GM18873 (cell line): ENCODE results near the gene KICS2.
"Not testable (repeated sequence)": the region's sequence is repeated elsewhere in the genome, so short reads cannot be mapped to it uniquely, and the experiment has no call there.

Source experiments
- ATAC-seq: cut with Tn5 transposase; IDR thresholded peaks from one replicate; pipeline ENCODE4 v1.9.1; 2021; ENCODE audit warnings: mild to moderate bottlenecking, moderate library complexity, moderate number of reproducible peaks; ENCODE audit not compliant: unreplicated experiment, low FRiP score

Gene KICS2

GRCh38 chr12:64218597-64218996 is 3.5 kb downstream of the KICS2 start:
- ATAC-seq: no peak

DNA sequence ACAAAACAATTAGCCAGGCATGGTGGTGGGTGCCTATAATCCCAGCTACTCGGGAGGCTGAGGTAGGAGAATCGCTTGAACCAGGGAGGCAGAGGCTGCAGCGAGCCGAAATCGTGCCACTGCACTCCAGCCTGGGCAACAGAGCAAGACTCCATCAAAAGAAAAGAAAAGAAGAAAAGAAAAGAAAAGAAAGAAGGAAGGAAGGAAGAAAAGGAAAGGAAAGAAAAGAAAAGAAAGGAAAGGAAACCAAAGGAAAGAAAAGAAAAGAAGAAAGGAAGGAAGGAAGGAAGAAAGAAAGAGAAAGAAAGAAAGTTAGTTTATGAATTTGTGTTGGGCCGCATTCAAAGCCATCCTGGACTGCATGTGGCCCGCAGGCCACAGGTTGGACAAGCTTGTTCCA is 4.5 kb downstream of the KICS2 start:
- not testable (repeated sequence) for ATAC-seq

- ATAC-seq: no peak
Observed at GRCh38 chr12:64216239-64216638, 5.9 kb downstream of the KICS2 start.

DNA sequence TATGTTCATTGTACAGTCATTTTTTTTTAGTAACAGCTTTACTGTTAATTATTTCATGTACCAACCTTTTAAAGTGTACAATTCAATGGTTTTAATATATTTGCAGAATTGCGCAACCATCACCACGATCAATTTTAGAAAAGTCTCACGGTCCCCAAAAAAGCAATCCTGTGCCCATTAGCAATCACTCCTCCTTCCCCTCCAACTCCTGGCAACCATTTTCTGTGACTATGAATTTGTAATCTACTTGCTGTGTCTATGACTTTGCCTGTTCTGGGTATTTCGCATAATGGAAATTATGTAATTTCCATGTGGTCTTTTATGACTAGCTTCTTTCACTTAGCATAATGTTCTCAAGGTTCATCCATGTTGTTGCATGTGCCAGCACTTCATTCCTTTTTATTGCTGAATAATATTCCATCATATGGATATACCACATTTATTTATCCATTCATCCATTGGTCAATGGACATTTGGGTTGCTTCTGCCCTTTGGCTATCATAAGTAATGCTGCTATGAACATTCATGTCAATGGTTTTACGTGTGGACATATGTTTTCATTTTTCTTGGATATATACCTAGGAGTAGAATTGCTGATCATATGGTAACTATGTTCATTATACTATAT is 9.9 kb downstream of the KICS2 start:
- ATAC-seq: no peak

- ATAC-seq: no peak
Observed at GRCh38 chr12:64207453-64207852, 14.6 kb downstream of the KICS2 start.

DNA sequence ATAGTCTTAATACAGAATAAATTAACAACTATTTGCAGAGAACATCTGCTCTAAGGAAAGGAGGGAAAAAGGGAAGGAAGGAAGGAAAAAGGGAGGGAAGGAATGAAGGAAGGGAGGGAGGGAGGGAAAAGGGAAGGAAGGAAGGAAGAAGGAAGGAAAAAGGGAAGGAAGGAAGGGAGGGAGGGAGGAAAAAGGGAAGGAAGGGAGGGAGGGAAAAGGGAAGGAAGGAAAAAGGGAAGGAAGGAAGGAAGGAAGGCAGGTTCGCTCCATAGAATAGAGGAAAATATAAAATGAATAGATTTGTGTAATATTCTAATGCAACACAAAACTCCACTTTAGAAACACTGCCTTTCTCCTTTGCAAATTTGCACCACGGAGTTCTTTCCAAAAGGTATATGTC is 16.6 kb downstream of the KICS2 start:
- no peak for ATAC-seq

GRCh38 chr12:64203775-64204174 is 18.3 kb downstream of the KICS2 start:
- no peak for ATAC-seq

- no peak for ATAC-seq
Observed at GRCh38 chr12:64203036-64203435, 19.1 kb downstream of the KICS2 start.

DNA sequence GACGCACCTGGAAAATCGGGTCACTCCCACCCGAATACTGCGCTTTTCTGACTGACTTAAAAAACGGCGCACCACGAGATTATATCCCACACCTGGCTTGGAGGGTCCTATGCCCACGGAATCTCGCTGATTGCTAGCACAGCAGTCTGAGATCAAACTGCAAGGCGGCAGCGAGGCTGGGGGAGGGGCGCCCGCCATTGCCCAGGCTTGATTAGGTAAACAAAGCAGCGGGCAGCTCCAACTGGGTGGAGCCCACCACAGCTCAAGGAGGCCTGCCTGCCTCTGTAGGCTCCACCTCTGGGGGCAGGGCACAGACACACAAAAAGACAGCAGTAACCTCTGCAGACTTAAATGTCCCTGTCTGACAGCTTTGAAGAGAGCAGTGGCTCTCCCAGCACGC is 26.3 kb downstream of the KICS2 start:
- not testable (repeated sequence) for ATAC-seq

- no peak for ATAC-seq
Observed at GRCh38 chr12:64194333-64195149, 27.6 kb downstream of the KICS2 start.

DNA sequence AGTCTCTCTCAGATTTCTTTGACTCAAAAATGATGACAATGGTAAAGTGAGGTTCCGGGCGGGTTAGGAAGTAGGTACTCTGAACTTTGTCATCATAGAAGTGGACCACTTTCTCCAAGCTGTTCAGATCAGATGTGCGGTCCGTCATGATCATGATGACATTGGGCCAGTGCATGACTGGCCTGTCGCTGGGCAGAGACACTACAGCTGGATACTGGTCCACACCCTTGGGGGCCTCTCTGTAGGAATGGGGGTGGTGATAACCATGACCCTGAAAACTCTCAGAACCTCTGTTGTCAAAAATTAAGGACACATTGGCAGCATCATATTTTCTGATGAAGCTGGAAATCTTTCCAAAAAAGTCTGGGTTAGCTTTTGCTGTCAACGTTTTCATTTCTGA is 28.2 kb downstream of the KICS2 start:
- ATAC-seq: no peak

- peak; percentile 92 for ATAC-seq
Observed at GRCh38 chr12:64192644-64193444, 29.3 kb downstream of the KICS2 start.

DNA sequence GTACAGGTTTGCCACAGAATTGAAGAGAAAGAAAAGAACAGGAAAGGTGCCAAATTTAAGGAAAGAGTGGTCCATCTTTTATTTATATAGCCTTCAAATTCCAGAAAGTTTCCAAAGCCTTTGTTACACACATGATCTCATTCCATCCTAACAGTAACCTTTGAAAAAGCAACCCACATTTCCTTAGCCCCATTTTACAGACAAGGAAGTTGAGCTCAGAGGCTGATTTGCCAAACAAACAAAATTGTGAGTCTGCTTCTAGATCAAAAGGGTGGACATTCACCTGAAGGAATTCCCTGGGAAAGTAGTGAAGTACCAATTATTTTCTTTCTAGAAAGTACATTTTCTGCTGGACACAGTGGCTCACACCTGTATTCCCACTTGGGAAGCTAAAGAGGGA is 32.0 kb downstream of the KICS2 start:
- no peak for ATAC-seq

DNA sequence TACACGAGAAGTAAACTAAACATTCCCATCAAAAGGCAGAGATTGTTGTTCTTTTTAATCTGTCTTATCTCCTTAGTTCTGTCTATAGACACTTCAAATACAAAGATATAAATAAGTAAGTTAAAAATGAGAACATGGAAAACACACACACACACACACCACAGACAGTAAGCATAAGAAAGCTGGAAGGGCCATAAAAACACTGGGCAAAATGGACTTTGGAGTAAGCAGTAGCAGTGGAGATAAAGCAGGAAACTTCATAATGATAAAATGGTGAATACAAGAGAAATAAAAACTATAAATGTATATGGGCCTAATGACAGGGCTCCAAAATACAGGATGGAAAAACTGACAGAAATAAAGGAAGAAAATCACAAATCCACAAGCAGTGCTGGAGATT is 32.6 kb downstream of the KICS2 start:
- no peak for ATAC-seq

- no peak for ATAC-seq
Observed at GRCh38 chr12:64187794-64188193, 34.3 kb downstream of the KICS2 start.

GRCh38 chr12:64187370-64187769 is 34.7 kb downstream of the KICS2 start:
- ATAC-seq: no peak

DNA sequence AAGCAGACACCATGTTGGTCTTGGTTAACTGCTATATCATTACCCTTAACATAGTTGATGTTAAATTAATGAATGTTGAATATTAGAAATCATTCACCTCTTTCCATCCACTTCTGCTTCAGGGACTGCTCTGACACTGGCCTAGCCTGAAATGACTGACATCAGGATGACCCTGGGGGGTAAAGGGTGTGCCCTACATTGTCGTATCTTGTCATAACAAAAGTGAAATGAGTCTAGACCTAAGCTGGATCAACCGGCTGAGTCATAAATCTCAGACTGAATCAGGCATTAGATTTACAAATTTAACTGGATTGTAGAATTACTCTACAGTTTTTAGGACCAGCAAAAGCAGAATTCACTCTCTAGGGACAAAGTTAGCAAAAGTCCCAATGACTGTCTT is 35.3 kb downstream of the KICS2 start:
- ATAC-seq: peak; percentile 99

DNA sequence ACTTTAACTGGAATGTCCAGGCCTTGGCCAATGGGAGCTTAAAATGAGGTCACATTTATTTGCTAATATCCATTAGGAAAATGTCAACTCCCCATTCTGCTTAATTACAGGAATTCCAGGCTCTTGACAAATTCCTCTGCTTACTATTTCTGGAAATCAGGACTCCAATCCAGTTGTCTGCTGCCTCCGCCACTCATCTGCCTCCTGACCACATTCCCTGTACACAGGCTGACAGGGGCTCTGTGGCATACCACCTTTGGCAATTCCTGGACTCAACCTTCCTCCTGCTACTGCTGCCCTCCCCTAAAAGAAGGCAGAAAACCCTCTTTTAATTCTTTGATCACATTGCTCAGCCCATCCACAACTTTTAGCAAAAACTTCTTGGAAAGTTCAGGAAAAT is 37.9 kb downstream of the KICS2 start:
- ATAC-seq: no peak

DNA sequence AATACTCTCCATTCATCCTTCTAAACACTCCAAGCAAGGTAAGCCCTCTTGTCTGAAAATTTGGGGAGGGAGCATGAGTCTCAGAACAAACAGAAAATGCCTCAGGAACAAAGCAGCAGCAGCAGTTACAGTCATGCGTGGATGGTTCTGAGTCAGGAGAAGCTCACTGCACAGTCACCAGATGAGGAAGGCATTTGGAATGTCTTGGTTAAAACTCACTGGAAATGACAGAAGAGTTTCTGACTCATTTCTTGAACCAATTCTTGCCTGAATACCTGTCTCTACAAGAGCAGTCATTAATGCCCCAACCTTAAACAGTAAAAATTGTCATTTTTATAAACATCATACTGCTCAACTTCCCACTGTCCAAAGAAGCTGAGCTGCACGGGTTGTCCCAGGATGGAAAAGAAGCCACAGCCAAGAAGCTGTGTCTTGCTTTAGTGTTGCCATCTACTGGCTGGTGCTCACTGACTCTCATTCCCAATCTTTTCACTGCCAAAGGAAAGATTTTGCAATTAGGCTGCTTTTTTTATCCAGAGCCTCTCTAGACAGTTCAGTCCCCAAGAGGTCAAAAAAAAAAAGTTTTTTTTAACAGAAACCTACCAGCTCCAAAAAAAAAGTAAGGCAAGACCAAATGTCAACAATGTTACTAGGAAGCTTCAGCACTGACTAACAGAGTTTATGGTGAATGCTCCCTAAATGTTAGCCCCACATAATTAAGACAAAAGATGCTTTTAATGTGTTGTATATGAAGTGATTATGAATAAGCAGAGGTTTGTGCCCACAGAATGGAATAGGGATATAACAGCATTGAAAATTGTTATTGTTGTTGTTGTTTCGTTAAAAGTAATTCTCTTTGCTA is 40.4 kb downstream of the KICS2 start:
- ATAC-seq: no peak

GRCh38 chr12:64180951-64181350 is 41.1 kb downstream of the KICS2 start:
- ATAC-seq: no peak
